ENCODE results near the gene AMHR2. TPM values are rescaled to one million over a fixed set of nuclear protein-coding genes. Genes with fewer than 3 reads are reported as not detected.
"Not testable (repeated sequence)": the region's sequence is repeated elsewhere in the genome, so short reads cannot be mapped to it uniquely, and the experiment has no call there.

AMHR2 gene
- total RNA-seq, 3 donors from 2014 or later: 0.15 TPM; not detected in 2

DNA sequence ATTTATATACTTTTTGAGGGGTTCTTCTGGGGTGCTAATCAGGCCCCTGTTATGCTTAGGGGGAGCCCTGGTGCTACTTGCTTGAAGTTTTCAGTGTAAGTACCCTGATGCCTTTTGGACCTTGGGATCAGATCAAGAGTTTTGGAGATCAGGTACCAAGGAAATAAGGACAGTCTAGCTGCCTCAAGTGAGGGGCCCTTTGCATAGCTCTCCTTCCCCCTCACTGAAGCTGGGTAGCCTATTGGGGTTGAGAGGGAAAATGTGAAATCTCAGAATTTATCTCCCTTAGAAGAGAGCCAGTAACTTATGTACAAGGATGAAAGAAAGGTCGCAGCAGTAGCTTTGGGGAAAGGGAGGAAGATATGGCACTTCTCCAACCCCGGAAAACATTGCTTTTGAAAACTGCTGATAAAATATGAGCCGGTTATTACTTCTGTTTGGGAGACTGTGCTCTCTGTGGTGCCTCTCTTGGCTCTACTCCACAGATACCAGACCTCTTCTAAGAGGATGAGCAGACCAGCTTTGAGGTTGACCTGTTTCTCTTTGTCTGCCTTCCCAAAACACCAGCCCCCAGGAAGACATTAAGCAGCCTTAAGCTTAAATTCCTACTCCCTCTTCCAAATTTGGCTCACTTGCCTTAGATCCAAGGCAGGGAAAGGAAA, 8.8 kb upstream of the AMHR2 start:
- H3K9me3 ChIP-seq: no peaks in the 10 kb centered on the region
- H3K27me3 ChIP-seq: no peaks in the 10 kb centered on the region
- H3K4me3 ChIP-seq: no peak overlapping the region
- intact Hi-C loops (cut with DNase I; ENCODE audit: low total_unique reads): no loop called here
- TF ChIP-seq POLR2AphosphoS5 (IDR thresholded peaks at IDR 0.05) (no peak), POLR2A (IDR thresholded peaks at IDR 0.05) (no peak), CTCF (IDR thresholded peaks at IDR 0.05) (no peak)
- peaks cover 6% of the 10 kb centered on the region for H3K36me3 ChIP-seq
- H3K4me1 ChIP-seq: no peaks in the 10 kb centered on the region
- no peak for DNase-seq (ENCODE audit: low spot score in 2 of 2)
- H3K27ac ChIP-seq: peak overlapping the region; percentile 23 to 59

DNA sequence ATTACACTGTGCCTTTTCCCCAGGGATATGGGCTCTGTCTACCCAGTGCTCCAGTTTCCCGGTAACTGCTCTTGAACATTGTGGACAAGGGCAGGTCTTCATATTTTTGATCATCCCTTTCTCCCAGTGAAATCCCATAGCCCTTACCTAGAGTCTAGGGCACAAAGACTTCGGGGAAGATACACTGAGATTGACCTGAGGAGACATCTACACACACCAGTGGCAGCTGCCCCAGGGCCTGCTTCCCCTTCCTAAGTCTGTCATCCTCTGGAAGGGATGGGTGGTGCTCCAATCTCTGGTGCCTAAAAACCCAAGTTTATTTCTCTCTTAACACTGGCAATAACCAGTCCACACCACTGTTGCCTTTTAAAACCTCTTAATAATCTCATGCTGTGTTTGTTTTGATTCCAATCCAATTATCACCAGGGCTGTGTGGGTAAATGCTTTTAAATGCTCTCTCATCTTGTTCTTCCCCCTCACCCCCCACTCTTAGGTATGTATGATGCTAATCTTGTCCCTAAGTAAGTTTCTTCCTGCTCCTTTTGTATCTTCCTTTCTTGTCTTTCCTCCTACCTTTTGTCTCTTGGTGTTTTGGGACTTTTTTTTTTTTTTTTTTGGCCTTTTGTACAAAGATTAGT, 7.8 kb upstream of the AMHR2 start:
- peak overlapping the region in 1 of 2 donors; percentile 62 for H3K27ac ChIP-seq
- H3K9me3 ChIP-seq; intact Hi-C loops (cut with DNase I; ENCODE audit: low total_unique reads); DNase-seq (ENCODE audit: low spot score in 2 of 2); H3K27me3 ChIP-seq; H3K4me1 ChIP-seq; H3K36me3 ChIP-seq; H3K4me3 ChIP-seq: not testable (repeated sequence)

DNA sequence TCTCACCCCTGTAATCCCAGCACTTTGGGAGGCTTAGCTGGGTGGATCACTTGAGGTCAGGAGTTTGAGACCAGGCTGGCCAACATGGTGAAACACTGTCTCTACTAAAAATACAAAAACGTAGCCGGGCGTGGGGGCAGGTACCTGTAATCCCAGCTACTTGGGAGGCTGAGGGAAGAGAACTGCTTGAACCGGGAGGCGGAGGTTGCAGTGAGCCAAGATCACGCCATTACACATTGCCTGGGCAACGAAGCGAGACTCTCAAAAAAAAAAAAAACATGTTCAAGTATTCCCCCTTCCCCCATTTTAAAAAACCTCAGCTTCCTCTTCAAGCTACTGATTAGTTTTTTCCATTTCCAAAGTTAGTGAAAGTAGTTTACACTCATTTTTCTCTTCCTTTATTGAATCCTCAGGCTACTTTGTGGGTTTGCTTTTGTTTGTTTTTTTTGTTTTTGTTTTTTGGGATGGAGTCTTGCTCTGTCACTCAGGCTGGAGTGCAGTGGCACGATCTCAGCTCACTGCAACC, 6.3 kb upstream of the AMHR2 start:
- H3K9me3 ChIP-seq; H3K27ac ChIP-seq; DNase-seq (ENCODE audit: low spot score in 2 of 2); H3K27me3 ChIP-seq; H3K4me3 ChIP-seq; H3K4me1 ChIP-seq; H3K36me3 ChIP-seq; intact Hi-C loops (cut with DNase I; ENCODE audit: low total_unique reads): not testable (repeated sequence)

- TF ChIP-seq POLR2AphosphoS5 (IDR thresholded peaks at IDR 0.05): no peak
- H3K4me1 ChIP-seq: peaks cover 0 to 3% of the 10 kb centered on the region in 2 donors
- H3K36me3 ChIP-seq: no peaks in the 10 kb centered on the region
- no peak for DNase-seq (ENCODE audit: low spot score in 2 of 2)
- no peaks in the 10 kb centered on the region for H3K27me3 ChIP-seq
- H3K27ac ChIP-seq: no peak overlapping the region
- no peak overlapping the region for H3K4me3 ChIP-seq
- H3K9me3 ChIP-seq: no peaks in the 10 kb centered on the region
- intact Hi-C loops (cut with DNase I; ENCODE audit: low total_unique reads): no loop called here
Measured at GRCh38 chr12:53418221-53418620, 5.4 kb upstream of the AMHR2 start.

GRCh38 chr12:53419756-53420155, 3.9 kb upstream of the AMHR2 start:
- no peak for TF ChIP-seq POLR2AphosphoS5 (IDR thresholded peaks at IDR 0.05)
- no peak for TF ChIP-seq CTCF (IDR thresholded peaks at IDR 0.05)
- no peak for TF ChIP-seq POLR2A (IDR thresholded peaks at IDR 0.05)
- H3K27ac ChIP-seq: no peak overlapping the region
- no peak for DNase-seq (ENCODE audit: low spot score in 2 of 2)
- H3K4me1 ChIP-seq: peaks cover 0 to 3% of the 10 kb centered on the region in 2 donors
- H3K4me3 ChIP-seq: no peak overlapping the region
- H3K9me3 ChIP-seq: no peaks in the 10 kb centered on the region
- H3K36me3 ChIP-seq: no peaks in the 10 kb centered on the region
- no peaks in the 10 kb centered on the region for H3K27me3 ChIP-seq
- intact Hi-C loops (cut with DNase I; ENCODE audit: low total_unique reads): loop anchor here (5.0 kb wide), 1 partner anchor 62 kb away; no protein-coding TSS in a partner anchor

- H3K27me3 ChIP-seq; H3K4me1 ChIP-seq; H3K9me3 ChIP-seq; H3K36me3 ChIP-seq; DNase-seq (ENCODE audit: low spot score in 2 of 2); H3K27ac ChIP-seq; H3K4me3 ChIP-seq: not testable (repeated sequence)
- intact Hi-C loops (cut with DNase I; ENCODE audit: low total_unique reads): loop anchor here (5.0 kb wide), 1 partner anchor 65 kb away; no protein-coding TSS in a partner anchor
Measured at GRCh38 chr12:53422247-53422646, 1.4 kb upstream of the AMHR2 start.
